Measurements from ENCODE around the gene GPR15LG. TPM values are rescaled to one million over a fixed set of nuclear protein-coding genes. Genes with fewer than 3 reads are reported as not detected.
"Not testable (repeated sequence)": the region's sequence is repeated elsewhere in the genome, so short reads cannot be mapped to it uniquely, and the experiment has no call there.

Gene GPR15LG
- total RNA-seq, 4 donors from 2014 or later = not detected

GRCh38 chr10:84171700-84172466 lies 1.7 kb upstream of the GPR15LG start:
- H3K4me1 ChIP-seq; H3K36me3 ChIP-seq; H3K9me3 ChIP-seq; intact Hi-C loops (cut with DNase I); DNase-seq (ENCODE audit: extremely low spot score); H3K4me3 ChIP-seq; H3K27ac ChIP-seq (replicated peaks in 1 of 4); H3K27me3 ChIP-seq: not testable (repeated sequence)
- WGBS = 84% methylated on average over 12 of the region's 21 CpGs

- WGBS = 81% methylated on average over 9 of the region's 9 CpGs
- Histone ChIP-seq H3K9me3 (no peaks in the 10 kb centered on the region), H3K36me3 (no peaks in the 10 kb centered on the region), H3K27me3 (no peaks in the 10 kb centered on the region), H3K4me1 (no peaks in the 10 kb centered on the region), H3K4me3 (no peak overlapping the region), H3K27ac (replicated peaks in 1 of 4) (no peak overlapping the region)
- DNase-seq (ENCODE audit: extremely low spot score) = peak; percentile 91
- TF ChIP-seq POLR2AphosphoS5 (IDR thresholded peaks at IDR 0.05) = no peak
- TF ChIP-seq EP300 (IDR thresholded peaks at IDR 0.05) = no peak
- TF ChIP-seq CTCF (IDR thresholded peaks at IDR 0.05) = no peak
- TF ChIP-seq POLR2A (IDR thresholded peaks at IDR 0.05; ENCODE audit: low read depth) = no peak
- intact Hi-C loops (cut with DNase I) = no loop called here
Observed at GRCh38 chr10:84172467-84173356, 889 bp upstream of the GPR15LG start.

- no peaks in the 10 kb centered on the region for H3K27me3 ChIP-seq
- no peaks in the 10 kb centered on the region for H3K4me1 ChIP-seq
- H3K27ac ChIP-seq (replicated peaks in 1 of 4) = no peak overlapping the region
- no peaks in the 10 kb centered on the region for H3K36me3 ChIP-seq
- H3K4me3 ChIP-seq = no peak overlapping the region
- intact Hi-C loops (cut with DNase I) = no loop called here
- 86% methylated on average over 6 of the region's 6 CpGs for WGBS
- DNase-seq (ENCODE audit: extremely low spot score) = peak; percentile 90
- no peaks in the 10 kb centered on the region for H3K9me3 ChIP-seq
- TF ChIP-seq POLR2A (IDR thresholded peaks at IDR 0.05; ENCODE audit: low read depth) (no peak), POLR2AphosphoS5 (IDR thresholded peaks at IDR 0.05) (no peak), EP300 (IDR thresholded peaks at IDR 0.05) (no peak), CTCF (IDR thresholded peaks at IDR 0.05) (no peak)
Observed at GRCh38 chr10:84175436-84175835, 1.8 kb downstream of the GPR15LG start.

- WGBS = 92% methylated on average over 3 of the region's 4 CpGs
- no peak overlapping the region for H3K27ac ChIP-seq (replicated peaks in 1 of 4)
- H3K9me3 ChIP-seq = no peaks in the 10 kb centered on the region
- H3K4me1 ChIP-seq = no peaks in the 10 kb centered on the region
- intact Hi-C loops (cut with DNase I) = no loop called here
- TF ChIP-seq EP300 (IDR thresholded peaks at IDR 0.05) (no peak), POLR2A (IDR thresholded peaks at IDR 0.05; ENCODE audit: low read depth) (no peak), CTCF (IDR thresholded peaks at IDR 0.05) (no peak), POLR2AphosphoS5 (IDR thresholded peaks at IDR 0.05) (no peak)
- no peak overlapping the region for H3K4me3 ChIP-seq
- no peaks in the 10 kb centered on the region for H3K36me3 ChIP-seq
- DNase-seq (ENCODE audit: extremely low spot score) = no peak
- no peaks in the 10 kb centered on the region for H3K27me3 ChIP-seq
Observed at GRCh38 chr10:84176351-84176750, 2.8 kb downstream of the GPR15LG start.

- Histone ChIP-seq H3K4me3 (no peak overlapping the region), H3K4me1 (no peaks in the 10 kb centered on the region), H3K27me3 (no peaks in the 10 kb centered on the region), H3K27ac (replicated peaks in 1 of 4) (no peak overlapping the region), H3K9me3 (no peaks in the 10 kb centered on the region), H3K36me3 (no peaks in the 10 kb centered on the region)
- WGBS = 100% methylated on average over 1 of the region's 4 CpGs
- intact Hi-C loops (cut with DNase I) = no loop called here
- TF ChIP-seq POLR2A (IDR thresholded peaks at IDR 0.05; ENCODE audit: low read depth) = no peak
- TF ChIP-seq EP300 (IDR thresholded peaks at IDR 0.05) = no peak
- no peak for TF ChIP-seq CTCF (IDR thresholded peaks at IDR 0.05)
- no peak for TF ChIP-seq POLR2AphosphoS5 (IDR thresholded peaks at IDR 0.05)
- DNase-seq (ENCODE audit: extremely low spot score) = no peak
Observed at GRCh38 chr10:84176836-84177474, 3.4 kb downstream of the GPR15LG start.

Data from esophagus muscularis mucosa (tissue), 4 donors.